MM.1S (cell line): ENCODE data around the gene ZSCAN25.

Experiments
- CTCF ChIP-seq: fragments of 300-600 bp; sonication (generic); IDR thresholded peaks from 2 replicates; pipeline ENCODE4 v1.5.1; 2016; ENCODE audit warnings: antibody characterized with exemption, low read length, mixed read lengths
- EZH2 ChIP-seq: fragments of 300-600 bp; sonication (generic); optimal IDR thresholded peaks from 2 replicates; pipeline ENCODE3; 2017; ENCODE audit warnings: low read depth, mild to moderate bottlenecking, antibody characterized with exemption, low read length, mixed read lengths

GRCh38 chr7:99623091-99623693, 6.4 kb downstream of the ZSCAN25 start:
- TF ChIP-seq CTCF (no peak), EZH2 (no peak)
